NCI-H446 (cell line): ENCODE results near the gene GBF1.

Experiments used
- DNase-seq, 2 experiments: peaks; one replicate each; lab custom pipeline; 2025; lab: John Stamatoyannopoulos, UW

GBF1 gene

DNA sequence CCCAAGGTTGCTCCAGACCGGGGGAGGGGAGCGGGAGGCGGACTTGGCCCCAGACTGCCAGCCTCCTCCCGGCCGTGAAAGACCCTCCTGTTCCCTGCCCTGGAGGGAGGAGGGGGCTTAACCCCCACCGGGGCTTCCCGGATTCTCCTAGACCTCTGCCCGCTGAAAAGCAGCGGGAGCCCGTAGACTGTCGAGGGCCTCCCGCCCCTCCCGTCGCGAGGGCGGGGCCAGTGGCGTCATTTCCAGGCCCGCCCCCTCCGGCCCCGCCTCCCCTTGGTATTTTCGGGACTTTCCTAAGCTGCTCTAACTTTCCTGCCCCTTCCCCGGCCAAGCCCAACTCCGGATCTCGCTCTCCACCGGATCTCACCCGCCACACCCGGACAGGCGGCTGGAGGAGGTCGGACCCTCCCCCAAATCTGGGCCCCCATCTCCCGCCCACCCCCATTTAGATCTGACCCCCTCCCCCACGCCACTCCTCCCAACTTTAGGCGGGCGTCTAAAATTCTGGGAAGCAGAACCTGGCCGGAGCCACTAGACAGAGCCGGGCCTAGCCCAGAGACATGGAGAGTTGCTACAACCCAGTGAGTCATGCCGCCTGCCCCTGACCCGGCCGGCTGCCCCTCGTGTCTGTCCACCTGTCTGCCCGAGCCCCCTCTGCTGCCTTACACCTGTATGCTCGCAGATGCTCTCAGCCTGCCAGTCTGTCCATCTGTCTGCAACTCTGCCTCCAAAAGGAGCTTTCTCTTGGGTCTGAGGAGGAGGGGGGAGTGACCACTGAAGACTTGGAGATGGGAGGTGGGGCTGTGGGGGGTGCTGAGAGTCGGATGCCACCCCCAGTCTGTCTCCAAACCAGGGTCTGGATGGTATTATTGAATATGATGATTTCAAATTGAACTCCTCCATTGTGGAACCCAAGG is 150.3 kb downstream of the GBF1 start, which contains the start of gene NFKB2:
TSS of gene NFKB2 (plus strand) at position 306 of the 917 bp plus-strand sequence. CDS start at position 561, 255 bp downstream.
- DNase-seq = peak; percentile 35 to 72

GRCh38 chr10:102396317-102396650 is 151.0 kb downstream of the GBF1 start:
- DNase-seq = no peak

DNA sequence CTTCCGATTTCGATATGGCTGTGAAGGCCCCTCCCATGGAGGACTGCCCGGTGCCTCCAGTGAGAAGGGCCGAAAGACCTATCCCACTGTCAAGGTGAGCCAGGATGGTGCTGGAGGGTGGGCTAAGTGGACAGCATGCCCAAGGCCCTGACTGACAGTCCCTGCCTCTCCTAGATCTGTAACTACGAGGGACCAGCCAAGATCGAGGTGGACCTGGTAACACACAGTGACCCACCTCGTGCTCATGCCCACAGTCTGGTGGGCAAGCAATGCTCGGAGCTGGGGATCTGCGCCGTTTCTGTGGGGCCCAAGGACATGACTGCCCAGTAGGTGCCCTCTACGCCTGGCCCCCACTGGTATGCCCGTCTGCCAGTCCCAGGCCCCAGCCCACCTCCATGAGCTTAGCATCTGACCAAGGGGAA is 151.4 kb downstream of the GBF1 start:
- DNase-seq = no peak

DNA sequence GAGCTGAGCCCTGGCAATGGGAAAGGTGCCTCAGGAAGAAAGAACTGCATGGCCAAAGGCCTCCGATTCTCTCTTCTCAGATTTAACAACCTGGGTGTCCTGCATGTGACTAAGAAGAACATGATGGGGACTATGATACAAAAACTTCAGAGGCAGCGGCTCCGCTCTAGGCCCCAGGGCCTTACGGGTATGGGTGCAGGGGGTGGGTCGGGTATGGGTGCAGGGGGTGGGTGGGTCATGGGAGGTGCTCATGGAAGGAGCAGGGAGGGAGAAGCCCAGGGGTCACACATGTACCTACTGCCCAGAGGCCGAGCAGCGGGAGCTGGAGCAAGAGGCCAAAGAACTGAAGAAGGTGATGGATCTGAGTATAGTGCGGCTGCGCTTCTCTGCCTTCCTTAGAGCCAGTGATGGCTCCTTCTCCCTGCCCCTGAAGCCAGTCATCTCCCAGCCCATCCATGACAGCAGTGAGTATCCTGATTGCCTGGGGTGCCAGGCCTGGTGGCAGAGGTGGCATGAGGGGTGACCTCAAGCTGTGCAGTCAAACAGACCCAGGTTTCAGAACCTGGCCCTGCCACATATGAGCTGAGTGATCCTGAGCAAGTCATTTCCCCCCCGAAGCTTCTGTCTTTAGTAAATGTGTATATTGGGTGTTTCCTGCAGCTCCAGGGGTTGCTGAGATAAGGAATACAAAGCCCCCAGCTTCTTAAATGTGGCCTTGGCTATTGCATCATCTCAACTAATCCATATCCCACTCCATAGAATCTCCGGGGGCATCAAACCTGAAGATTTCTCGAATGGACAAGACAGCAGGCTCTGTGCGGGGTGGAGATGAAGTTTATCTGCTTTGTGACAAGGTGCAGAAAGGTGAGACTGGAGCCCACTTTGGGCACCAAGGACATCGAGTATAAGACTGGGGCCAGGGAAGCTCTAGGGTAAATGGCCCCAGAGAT is 152.2 kb downstream of the GBF1 start:
- no peak for DNase-seq

- no peak for DNase-seq
Measured at GRCh38 chr10:102398172-102399020, 153.1 kb downstream of the GBF1 start.

DNA sequence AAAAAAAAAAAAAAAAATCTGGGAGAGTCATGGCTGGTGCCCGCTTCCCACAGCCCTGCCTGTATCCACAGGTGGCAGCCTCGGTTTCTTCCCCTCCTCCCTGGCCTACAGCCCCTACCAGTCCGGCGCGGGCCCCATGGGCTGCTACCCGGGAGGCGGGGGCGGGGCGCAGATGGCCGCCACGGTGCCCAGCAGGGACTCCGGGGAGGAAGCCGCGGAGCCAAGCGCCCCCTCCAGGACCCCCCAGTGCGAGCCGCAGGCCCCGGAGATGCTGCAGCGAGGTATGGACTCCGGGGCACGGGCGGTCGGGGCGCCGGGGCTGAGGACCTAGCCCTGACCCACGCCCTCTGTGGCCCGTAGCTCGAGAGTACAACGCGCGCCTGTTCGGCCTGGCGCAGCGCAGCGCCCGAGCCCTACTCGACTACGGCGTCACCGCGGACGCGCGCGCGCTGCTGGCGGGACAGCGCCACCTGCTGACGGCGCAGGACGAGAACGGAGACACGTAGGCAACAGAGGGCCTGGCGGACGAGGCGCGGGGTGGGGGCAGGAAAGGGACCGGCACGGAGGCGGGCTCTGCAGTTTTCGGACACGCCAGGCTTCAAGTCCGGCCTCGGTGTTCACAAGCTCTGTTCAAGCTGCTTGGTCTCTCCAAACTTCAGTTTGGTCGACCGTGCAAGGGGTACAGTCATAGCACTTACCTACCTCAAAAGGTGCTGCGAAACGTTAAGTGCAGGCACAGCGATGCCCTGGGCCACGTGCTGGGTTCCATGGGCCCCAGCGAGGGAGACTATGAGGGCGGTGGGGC is 154.1 kb downstream of the GBF1 start:
- DNase-seq = peak; percentile 30 to 78

DNA sequence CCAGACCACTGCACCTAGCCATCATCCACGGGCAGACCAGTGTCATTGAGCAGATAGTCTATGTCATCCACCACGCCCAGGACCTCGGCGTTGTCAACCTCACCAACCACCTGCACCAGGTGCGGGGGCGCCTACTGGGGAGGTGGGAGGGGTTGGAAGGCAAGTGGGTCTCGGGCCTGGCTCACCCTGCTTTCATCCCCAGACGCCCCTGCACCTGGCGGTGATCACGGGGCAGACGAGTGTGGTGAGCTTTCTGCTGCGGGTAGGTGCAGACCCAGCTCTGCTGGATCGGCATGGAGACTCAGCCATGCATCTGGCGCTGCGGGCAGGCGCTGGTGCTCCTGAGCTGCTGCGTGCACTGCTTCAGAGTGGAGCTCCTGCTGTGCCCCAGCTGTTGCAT is 154.7 kb downstream of the GBF1 start:
- DNase-seq = no peak

GRCh38 chr10:102400598-102401341 is 155.4 kb downstream of the GBF1 start:
- DNase-seq = no peak

DNA sequence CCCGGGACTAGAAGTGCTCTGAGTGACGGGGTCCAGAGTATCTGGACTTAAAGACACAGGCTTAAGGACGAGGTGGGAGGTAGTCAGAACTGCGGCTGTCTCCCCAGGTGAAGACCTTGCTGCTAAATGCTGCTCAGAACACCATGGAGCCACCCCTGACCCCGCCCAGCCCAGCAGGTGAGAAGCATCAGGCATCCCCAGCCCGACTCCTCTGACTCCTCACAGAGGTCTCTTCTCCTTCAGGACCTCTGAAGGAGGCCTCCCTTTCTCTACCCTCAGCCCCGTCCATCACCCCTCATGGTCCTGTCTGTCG is 156.0 kb downstream of the GBF1 start:
- DNase-seq = no peak

GRCh38 chr10:102401735-102402511 is 156.6 kb downstream of the GBF1 start:
- no peak for DNase-seq

DNA sequence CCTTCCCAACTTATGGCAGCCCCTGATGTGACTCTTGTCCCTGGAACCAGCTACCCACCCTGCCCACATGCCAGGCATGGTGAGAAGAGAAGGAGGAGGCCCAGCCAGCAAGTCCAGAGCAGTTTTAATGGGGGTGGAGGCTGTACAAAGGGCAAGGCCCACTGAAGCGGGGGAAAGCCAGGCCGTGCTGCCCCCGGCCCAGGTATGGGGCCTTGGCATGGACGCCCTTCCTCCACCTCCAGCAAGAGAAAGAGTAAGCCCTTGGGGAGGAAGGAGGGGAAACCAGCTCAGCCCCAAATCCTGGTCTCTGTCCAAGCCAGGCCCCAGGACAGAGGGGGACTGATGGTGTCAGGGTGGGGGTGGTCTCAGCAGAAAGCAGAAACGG is 157.2 kb downstream of the GBF1 start:
- DNase-seq = no peak

GRCh38 chr10:102403115-102403514 is 157.8 kb downstream of the GBF1 start:
- DNase-seq = no peak

DNA sequence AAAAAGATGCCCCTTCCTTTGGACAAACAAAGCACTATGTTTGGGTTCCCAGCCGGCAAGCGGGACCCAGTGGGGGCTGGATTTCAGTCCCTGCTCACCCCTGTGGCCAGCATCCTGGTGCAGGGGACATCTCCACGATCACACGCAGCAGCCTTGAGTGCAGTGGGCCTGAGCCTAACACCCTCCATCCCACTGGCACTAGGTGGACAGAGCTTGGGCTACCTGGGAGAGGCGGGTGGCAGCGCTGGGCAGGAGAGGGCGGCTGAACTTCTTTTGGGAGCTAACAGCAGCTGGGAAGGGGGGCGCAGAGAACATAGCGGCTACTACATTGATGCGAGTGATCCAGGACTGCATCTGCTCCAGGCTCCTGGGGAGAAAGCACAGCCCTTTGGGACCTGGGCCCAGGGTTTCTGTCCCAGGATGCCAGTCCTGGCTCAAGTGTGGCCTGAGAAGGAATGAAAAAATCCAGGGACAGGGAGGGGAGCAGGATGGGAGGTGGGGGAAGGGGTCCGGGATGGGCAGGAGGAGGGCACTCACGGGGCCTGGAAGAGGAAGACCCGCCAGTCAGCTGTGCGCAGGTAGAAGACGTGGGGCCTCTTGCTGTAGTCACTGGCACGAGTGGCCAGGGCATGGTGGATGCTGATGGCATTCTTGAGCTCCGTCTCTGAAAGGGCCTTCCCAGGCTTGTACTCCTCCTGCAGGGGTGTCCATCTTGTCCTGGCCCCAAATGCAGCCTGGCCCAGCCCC is 159.2 kb downstream of the GBF1 start:
- DNase-seq = no peak

DNA sequence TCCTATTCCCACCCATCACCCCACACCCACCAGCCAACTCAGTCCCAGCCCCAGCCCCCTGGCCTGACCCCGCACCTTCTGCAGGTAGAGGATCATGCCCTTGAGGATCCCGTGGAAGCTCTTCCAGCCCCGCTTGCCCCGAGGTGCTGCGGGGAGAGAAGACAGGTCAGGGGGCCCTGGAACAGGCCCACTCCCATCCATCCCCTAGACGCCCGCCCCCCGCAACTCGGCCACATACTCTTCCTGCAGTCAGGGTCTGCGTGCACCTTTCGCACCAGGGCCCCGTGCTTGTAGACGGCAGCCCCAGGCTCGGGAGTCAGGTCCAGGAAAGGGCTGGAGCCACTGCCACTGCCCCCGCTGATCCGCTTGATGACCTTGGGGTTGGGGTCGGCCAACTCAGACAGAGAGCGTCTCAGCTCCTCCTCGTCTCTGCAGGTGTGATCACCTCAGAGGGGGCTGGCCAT is 159.8 kb downstream of the GBF1 start:
- no peak for DNase-seq

GRCh38 chr10:102405632-102406031 is 160.3 kb downstream of the GBF1 start:
- DNase-seq = no peak

DNA sequence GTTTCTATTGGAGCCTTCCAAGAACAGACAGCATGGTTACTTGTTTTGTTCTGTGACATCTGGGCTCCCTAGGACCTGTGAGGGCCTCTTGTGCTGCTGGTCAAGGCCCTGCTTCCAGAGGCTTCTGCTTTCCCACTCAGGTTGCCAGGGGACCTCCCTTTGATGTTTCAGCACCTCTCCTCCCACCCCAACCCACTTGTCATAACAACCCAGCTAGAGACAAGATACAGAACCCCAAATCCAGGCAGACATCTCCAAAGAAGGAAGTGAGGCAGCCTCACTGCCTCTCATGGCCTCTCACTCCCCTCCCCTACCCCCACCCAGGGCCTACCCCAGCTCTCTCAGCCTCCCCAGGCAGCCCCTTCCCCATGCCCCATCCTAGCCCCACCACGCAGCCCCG is 161.5 kb downstream of the GBF1 start:
- no peak for DNase-seq

DNA sequence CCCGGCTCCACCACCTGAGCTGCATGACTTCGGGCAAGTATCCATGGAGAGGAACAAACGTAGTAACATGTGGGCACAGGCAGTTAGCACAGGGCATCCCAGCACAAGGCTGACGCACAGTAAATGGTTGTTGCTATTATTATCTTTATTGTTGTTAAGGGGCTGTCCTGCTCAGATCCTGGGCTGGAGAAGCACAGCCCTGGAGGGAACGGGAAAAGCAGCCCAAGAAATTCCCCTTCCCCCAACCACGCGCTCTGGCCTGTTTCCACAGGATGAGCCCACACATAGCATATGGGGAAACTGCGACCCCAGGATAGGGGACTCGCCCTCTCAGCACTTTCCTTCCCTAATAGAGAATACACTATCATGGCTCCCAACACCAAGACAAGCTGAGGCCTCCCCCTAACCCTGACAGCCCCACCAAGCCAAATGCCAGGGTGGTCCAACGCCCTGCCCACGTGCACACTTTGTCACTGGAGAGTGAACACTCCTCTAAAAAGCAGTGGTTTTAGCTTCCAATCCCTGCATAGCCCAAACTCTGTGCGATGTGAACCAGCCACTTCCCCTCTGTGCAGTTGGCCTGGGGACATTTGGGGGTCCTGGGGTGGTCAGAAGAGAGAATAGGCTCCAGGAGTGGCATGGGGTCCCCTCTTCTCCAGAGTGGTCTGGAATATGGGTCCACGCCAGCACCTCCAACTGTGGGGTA is 162.2 kb downstream of the GBF1 start:
- DNase-seq = no peak

- DNase-seq = no peak
Measured at GRCh38 chr10:102408131-102408727, 162.9 kb downstream of the GBF1 start.
